HG03095 (cell line): ENCODE results near the gene UBE2I.

Experiments used
- ATAC-seq: cut with Tn5 transposase; IDR thresholded peaks from one replicate; pipeline ENCODE4 v1.9.1; 2021; ENCODE audit warnings: moderate library complexity; ENCODE audit not compliant: unreplicated experiment

The UBE2I gene

DNA sequence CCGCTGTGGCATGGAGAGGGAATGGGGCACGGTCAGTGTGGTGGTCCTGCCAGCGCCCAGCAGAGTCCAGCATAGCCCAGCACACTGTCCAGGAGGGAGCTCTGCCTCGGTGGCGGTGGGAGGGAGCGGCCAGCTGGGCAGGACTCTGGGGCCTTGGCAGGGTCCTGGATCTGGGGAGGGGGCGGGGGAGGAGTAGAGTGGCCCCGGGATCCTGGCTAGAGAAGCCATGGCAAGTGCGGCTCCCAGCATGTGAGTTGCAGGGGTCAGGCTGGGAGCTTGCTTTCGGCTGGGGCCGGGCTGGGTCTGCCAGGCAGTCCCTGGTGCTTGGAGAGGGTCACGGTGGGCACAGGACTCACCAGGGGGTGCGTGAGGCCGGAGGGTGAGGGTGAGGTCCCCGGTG, 46.2 kb downstream of the UBE2I start:
- no peak for ATAC-seq

DNA sequence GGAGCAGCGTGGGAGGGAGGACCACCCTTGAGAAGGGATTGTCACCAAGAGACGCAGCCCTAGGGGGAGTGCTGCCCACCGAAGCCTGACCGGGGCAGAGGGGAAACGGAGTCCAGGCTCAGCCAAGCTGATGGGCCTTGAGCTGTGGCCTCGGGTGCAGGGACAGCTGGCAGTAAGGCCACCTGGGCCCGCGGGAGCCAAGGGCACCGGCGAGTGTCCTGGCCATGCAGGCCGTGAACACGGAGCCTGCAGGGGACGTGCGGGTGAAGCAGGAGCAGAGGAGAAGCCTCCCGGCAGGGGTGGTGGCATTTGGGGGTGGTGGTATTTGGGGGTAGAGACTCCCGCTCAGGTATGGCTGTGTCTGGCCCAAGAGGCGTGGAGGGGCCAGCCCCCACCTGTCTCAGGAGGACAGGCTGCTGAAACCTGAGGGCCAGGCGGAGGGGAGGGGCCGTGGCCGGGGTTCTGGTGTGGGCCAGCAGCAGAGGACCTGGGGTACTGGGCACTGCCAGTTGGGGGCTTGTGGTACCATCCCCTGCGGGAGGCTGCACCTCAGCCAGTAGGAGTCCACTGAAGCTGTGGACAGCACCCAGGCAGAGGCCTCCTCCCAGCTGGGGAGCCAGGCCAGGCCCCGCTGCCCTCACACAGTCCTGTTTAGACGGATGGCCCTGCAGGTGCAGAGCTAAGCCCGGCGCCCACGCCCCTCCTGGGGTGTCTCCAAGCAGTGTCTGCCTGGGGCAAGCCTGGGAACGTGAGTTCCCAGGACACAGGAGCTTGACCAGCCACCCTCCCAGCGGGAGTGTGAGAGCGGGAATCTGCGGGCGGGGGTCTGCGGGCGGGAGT, 46.8 kb downstream of the UBE2I start:
- no peak for ATAC-seq

DNA sequence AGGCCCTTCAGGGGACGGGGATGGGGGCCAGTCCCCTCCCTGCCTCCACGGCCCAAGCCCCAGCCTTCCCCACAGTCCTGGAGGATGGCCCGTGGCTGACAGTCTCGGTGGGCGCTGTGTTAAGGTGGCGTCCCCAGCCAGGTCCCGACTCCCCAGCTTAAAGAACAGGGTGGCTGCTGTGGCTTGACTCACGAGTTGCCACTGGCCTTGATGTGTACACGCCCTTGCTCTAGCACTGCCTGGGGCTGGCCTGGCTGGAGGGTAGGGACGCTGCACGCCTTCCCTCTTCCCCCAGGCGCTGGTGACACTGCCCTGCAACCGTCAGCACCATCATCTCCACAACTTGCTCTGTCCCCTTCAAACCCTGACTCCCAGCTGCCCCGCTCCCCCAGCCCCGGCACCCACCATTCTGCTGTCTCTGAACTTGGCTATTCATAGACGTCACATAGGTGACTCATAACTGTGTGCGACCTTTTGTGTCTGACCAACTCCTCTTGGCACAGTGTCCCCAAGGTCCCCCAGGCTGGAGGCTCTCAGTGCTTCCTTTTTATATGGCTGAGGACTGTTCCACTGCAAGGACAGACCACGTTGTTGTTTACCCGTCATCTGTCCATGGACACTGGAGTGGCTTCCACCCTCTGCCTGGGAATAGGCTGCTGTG, 48.6 kb downstream of the UBE2I start:
- no peak for ATAC-seq

DNA sequence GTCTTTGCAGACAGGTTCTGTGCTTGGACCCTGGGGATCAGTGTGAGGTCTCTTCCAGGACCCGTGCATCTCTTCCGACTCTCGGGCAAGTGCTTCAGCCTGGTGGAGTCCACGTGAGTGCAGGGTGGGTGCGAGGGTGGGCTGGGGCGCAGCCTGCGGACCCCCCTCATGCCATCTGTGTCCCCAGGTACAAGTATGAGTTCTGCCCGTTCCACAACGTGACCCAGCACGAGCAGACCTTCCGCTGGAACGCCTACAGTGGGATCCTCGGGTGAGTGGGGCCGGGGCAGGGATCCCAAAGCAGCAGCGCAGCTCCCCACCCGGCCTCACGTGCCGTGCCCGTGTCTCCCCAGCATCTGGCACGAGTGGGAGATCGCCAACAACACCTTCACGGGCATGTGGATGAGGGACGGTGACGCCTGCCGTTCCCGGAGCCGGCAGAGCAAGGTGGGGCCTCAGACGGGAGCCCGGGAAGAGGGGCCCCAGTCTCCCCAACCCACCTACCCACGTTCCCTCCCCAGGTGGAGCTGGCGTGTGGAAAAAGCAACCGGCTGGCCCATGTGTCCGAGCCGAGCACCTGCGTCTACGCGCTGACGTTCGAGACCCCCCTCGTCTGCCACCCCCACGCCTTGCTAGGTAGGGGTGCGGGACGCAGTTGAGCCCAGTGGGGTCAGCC, 52.4 kb downstream of the UBE2I start:
- no peak for ATAC-seq

DNA sequence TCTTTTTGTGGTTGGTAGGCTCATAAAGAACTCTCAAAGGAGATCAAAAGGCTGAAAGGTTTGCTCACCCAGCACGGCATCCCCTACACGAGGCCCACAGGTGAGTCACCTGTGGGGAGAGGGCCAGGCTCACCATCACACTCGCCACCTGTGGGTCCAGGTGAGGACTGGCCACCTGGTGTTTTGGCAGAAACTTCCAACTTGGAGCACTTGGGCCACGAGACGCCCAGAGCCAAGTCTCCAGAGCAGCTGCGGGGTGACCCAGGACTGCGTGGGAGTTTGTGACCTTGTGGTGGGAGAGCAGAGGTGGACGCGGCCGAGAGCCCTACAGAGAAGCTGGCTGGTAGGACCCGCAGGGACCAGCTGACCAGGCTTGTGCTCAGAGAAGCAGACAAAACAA, 53.4 kb downstream of the UBE2I start:
- no peak for ATAC-seq

DNA sequence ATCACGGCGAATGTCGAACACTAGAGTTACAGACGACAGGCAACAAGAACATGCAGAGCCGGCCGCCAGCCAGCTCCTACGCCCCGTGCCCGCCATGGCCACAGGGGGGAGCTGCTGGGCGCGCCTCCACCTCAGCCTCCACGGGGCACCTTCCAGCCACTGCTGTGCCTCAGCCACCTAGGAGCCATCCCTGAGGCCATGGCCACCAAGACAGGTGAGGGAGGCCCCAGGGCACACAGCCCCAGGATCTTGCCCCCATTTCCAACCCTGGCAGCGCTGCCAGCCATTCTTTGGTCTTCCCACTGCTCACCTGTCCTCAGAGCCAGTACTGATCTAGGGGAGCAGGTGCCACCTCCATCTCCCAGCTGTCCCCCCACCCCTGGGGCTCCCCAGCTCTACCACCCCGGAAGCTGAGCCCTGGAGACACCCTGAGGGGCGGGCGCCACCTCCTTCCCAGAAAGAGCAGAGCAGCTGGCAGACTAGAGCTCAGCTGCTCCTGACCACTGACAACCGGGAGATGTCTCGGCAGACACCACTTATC, 54.1 kb downstream of the UBE2I start:
- ATAC-seq: no peak

DNA sequence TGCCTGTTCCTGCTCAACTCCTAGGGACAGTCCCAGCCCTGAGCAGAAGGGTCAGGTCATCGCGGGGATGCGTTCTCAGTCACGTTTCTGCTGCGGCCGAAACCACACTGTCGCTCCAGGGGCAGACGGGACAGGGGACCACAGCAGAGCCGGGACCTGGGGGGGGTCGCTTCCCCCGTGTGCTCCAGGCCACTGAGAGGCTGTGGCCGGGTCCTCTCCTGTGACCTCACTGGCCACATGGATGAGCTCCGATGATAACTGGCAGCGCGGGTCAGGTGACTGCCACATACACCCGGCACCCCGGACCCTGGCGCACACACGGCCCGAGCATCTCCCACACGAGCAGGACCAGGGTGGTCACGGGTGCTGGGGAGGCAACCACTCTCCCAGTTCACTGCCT, 55.1 kb downstream of the UBE2I start:
- no peak for ATAC-seq

DNA sequence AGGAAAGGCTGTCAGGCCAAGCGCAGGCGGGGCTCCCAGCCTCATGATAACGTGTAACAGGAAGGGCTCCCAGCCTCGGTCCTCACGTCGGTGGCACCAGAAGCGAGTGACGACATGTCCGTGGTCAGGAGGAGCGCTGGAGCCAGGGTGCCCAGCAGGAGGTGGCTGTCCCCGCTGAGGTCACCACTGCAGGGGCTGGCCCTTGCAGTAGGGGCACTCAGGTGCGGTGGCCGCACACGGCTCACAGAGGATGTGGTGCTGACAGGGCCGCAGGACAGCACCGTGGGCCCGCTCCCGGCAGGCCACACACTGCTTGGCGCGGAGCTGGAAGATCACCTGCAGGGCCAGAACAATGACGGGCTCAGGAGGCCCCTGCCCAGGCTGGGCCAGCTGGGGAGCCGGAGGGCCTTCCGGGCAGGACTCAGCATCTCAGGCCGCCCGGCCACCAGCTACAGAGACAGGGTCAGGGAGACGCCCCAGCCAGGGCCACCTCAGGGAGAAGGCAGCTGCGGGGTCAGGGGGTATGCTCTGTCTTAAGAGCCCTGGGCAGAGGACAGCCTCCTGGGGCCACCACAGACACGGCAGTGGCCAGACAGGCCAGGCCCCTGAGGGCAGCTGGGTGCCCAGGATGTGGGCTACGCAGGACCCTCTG, 56.8 kb downstream of the UBE2I start:
- no peak for ATAC-seq

DNA sequence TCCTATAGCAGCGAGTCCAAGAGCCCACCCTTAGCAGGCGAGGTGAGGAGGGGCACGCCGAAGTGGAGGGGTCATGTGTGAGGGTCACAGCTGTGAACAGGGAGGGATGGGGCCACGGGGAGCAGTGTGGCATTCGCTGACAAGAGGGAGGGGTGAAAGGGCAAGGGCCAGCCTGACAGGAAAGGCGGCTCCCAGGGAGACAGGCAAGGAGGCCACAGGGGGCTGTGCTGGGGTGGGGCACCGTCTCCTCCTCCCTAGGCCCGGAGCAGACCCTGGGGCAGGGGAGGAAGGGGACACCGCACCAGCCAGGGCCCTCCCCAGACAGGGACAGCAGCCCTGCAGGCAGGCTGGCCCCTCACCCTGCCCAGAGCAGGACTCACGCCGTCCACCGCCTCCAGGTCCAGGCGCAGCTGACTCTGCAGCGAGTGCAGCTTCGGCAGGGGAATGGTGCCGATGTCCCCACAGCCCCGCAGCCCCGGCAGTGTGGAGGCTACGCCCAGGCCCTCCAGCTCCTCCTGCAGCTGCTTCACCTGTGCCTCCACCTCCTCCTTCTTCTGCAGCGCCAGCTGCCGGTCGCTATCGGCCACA, 57.4 kb downstream of the UBE2I start:
- ATAC-seq: no peak

DNA sequence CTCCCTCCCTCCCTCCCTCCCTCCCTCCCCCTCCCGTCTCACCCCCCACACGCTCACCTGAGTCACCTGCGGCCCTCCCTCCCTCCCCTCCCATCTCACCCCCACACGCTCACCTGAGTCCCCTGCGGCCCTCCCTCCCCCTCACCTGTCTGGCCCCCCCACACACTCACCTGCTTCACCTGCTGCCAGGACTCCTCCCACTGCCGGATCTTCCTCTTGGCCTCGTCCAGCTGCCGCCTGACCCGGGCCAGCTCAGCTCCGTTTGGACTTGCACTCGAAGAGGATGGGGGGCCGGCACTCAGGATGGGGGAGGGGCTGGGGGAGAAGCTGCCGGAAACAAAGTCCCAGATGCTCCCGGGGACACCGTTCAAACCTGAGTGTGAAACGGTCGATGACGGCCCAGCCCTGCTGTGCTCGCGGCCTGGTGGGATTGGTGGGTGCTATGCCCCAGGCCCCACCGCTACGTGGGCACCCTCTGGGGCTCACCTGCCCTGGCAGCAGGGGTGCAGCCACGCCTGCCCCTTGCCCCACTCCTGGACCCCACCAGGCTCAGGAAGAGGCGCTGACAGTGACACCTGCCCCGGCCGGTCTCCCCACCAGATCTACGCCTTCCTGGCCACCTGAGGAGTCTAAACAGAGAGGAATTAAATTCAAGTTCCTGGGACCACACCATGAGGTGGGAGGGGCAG, 58.2 kb downstream of the UBE2I start:
- ATAC-seq: no peak

DNA sequence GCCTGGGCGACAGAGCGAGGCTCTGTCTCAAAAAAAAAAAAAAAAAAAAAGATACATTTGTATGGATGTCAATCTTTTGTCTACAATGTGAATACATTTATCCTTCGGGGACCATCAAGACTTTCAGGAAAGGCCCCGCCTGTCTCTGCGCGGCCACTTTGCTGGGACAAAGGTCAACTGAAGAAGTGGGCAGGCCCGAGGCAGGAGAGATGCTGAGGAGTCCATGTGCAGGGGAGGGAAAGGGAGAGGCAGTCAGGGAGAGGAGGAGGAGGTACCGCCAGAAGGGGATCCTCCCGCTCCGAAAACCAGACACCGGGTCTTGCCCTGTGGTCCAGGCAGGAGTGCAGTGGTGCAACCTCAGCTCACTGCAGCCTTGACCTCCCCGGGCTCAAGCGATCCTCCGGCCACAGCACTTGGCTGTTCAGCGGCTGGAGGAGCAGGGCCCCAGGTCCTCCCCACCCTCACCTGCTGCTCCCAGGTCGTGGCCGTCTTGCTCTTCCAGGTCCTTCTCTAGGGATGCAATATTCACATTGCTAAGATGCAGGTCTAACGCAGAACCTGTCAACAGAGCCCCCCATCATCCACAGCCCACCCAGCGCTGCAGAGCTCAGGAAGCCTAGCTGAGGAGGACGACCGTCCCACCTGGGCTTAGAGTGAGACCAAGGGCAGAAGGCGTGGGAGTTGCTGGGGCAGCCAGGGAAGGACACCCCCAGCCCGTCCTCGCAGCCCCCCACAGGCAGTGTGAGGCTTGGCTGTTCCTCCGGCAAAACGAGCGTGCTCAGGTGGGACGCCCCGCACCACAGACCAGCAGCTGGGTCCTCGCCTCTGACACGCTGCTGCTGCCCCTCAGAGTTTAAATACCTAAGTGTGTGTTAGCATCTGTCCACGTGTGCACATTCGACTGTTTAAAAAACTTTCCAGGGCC, 61.9 kb downstream of the UBE2I start:
- no peak for ATAC-seq

DNA sequence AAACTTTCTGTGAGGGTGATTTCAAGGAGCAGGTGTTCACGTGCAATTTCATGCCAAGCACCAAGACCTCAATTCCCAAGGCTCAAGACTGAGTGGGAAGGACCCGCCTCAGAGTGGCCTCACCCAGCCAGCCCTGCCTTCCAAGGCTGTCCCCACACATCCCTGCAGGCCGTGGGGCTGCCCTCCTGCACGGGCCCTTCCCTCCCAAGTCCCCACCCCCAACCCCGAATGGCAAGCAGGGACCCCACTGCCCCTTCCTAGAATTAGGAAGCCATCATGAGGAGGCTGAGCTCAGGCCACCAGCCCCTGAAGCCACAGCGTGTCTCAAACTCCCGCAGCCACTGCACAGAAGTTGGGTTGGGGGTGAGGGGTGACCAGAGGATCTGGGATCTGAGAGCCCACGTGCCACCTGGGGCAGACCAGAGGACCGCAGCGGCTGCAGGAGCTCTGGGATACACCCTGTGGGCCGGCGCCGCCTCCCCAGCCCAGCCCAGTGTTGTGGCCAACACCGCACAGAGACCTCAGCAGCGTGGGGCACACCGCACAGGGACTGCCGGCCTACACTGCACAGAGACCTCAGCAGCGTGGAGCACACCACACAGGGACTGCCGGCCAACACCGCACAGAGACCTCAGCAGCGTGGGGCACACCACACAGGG, 63.0 kb downstream of the UBE2I start:
- no peak for ATAC-seq

DNA sequence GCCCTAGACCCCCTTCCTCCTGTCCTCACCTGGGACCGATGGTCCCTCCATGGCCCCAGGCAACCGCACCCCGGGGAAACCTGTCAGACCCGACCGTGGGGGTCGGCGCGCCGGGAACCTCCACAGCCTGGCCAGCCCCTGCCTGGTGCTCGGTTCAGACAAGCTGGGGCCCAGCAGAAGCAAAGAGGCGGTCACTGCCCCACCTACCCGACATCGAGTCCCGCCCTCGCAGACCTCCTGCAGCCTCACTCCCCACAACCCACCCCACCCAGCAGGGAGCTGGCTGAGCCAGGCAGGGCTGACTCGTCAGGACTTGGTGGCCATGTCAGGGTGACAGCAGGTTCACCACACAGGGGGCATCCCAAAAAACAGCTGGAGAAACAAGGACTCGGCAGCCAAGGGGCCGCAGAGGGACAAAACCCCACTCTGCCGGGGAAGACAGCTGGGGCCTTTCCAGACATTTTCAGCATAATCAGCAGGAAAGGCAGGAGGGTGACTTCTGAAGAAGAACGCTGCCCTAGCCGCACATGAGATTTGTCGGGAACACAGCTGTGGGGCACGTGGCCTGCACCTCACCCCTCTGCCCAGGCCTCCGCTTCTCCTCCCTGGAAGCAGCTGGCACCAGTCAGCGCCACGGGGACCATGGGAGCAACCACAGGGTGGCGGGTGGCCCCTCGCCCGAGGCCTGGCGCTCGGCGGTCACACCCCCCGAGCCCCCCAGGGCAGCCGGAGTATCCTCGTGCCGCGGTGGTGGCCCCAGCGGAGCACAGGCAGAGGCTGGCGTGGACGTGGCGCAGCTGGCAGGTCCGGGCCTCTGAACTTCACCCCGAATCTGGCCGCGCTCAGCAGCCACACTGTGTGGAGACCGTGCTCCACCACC, 65.2 kb downstream of the UBE2I start:
- ATAC-seq: no peak

DNA sequence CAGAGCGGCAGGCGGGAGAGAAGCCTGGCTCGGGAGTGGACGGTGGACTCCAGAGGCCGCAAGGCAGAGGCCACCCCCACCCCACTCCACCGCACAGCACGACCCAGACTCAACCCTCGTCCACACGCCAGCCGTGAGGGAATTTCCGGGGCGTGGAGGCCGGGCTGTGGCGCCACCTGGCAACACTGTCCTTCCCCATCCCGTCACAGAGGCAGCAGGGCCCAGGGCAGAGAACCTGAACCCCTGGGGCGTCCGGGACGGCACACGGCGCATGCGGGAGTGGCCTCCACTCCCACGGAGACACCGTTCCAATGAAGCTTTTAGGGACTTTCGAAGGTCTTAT, 65.8 kb downstream of the UBE2I start:
- no peak for ATAC-seq

DNA sequence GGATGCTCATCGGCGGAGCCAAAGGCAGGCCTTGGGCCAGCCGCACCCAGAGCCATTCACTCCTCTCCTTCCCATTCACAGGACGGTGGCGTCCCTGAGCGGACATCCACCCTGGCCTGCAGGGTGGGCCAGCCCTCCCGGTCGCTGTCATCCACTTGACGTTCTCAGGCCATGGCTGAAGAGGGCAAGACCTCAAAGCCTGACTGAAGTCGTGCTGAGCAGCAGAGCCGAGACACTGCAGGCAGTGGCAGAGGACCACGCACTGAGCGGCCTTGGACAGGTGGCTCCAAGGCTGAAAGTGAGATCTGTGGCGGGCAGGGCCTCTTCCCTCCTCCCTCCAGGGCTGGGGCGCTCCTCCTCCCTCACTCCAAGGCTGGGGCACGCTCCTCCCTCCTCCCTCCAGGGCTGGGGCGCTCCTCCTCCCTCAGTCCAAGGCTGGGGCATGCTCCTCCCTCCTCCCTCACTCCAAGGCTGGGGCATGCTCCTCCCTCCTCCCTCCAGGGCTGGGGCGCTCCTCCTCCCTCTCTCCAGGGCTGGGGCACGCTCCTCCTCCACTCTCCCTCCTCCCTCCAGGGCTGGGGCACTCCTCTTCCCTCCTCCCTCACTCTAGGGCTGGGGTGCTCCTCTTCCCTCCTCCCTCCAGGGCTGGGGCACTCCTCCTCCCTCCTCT, 66.4 kb downstream of the UBE2I start:
- no peak for ATAC-seq
